Heart right ventricle (tissue), 16 donors: ENCODE results near the gene ZBTB9. TPM values are rescaled to one million over a fixed set of nuclear protein-coding genes. Genes with fewer than 3 reads are reported as not detected.

Source experiments
- ATAC-seq, 8 donors: fragments of 200-7000 bp; cut with Tn5 transposase; one replicate each; pipeline ENCODE4 v1.9.1; 2020; ENCODE audit warnings: mild to moderate bottlenecking in 8 of 8, moderate library complexity in 8 of 8, moderate number of reproducible peaks in 1 of 8
- DNase-seq, 2 donors: peaks; one replicate each; pipeline ENCODE4 v3.0.0-alpha.2; 2020
- H3K27ac ChIP-seq, 10 donors: fragments of 200-600 bp; sonication (generic) in 2 of 10; one replicate each; pipeline versions ENCODE4 v1.5.0 to v1.8.0; 2020 to 2022; ENCODE audit warnings: mild to moderate bottlenecking in 3 of 10
- H3K27me3 ChIP-seq, 7 donors: fragments of 200-600 bp; one replicate each; pipeline ENCODE4 v1.8.0; 2021 to 2022; ENCODE audit warnings: mild to moderate bottlenecking in 2 of 7
- H3K36me3 ChIP-seq, 9 donors: fragments of 200-600 bp; sonication (generic) in 1 of 9; one replicate each; pipeline versions ENCODE4 v1.5.0 to v1.8.0; 2020 to 2022; ENCODE audit warnings: mild to moderate bottlenecking in 2 of 9
- H3K4me1 ChIP-seq, 9 donors: fragments of 200-600 bp; sonication (generic) in 1 of 9; one replicate each; pipeline versions ENCODE4 v1.5.0 to v1.8.0; 2020 to 2022; ENCODE audit warnings: mild to moderate bottlenecking in 4 of 9
- H3K4me3 ChIP-seq, 10 donors: fragments of 200-600 bp; sonication (generic) in 2 of 10; one replicate each; pipeline versions ENCODE4 v1.5.0 to v1.8.0; 2020 to 2022; ENCODE audit warnings: mild to moderate bottlenecking in 7 of 10, moderate library complexity in 2 of 10
- H3K9me3 ChIP-seq, 11 donors: fragments of 200-600 bp in 10 of 11; sonication (generic) in 2 of 11; one replicate each; pipeline versions ENCODE4 v1.5.0 to v1.8.0; 2013 to 2022; ENCODE audit warnings: mild to moderate bottlenecking in 2 of 11, control low read depth in 1 of 11, moderate library complexity in 1 of 11
- WGBS, 2 donors: extraction: QIAGEN DNeasy Blood & Tissue Kit; methylation state at CpG; one replicate each; pipeline ENCODE4 v1.1.7; 2013; ENCODE audit warnings: inconsistent platforms in 1 of 2; 5-methylcytosine and 5-hydroxymethylcytosine counted together
- intact Hi-C, 10 donors: fragments of 100-400 bp; cut with DNase I; formaldehyde crosslinking; loops; one replicate each; pipeline versions ENCODE4 v1.11.1 to v1.14.2; 2022
- polyA plus RNA-seq, 2 donors: library from polyadenylated mRNA; stranded (reverse); fragments of 200-250 nt; gene quantifications; one replicate each; pipeline ENCODE4 v1.2.3, GENCODE V29; 2013
- total RNA-seq, 10 donors: library from RNA; stranded (reverse); fragmentation: NEBNext Ultra II Directional in 3 of 10; extraction: Animal tissue kit (Norgen Biotek cat#: 25700) in 3 of 10; gene quantifications; one replicate each; pipeline versions ENCODE4 v1.2.1 to v1.2.4, GENCODE V29; 2021 to 2023
- TF ChIP-seq, protein P1 (sequence below), 9 donors: fragments of 200-600 bp; sonication (generic) in 2 of 9; IDR thresholded peaks; one replicate each; pipeline versions ENCODE4 v1.5.0 to v1.8.0; 2021 to 2022; ENCODE audit warnings: antibody characterized with exemption in 9 of 9, mild to moderate bottlenecking in 5 of 9, moderate library complexity in 1 of 9
- donor health status: Arrhythmogenic right ventricular cardiomyopathy.
- donor health status: ischemic (EF 13 %, LVEDD 7.1; RV severe dilation, severe dysfunction).
- donor health status: healthy with polysubstance abuse.
- donor health status: DM: no; HTN: yes; CAD: no.
- donor health status: DM: no; HTN: no; CAD: no.
- donor health status: ischemic (EF 25% LVEDD 6.9; RV normal size, moderate dysfunction).
- donor health status: ischemic (EF 25% LVEDD 5.7; RV mildly dilated, moderate dysfunction).
- donor health status: healthy.
- donor health status: DM: yes; HTN: yes; CAD: no.
- donor health status: Ischemic cardiomyopathy.
- donor health status: ischemic (EF 35%, LVEDD 5.7; RV mildly dilated, moderate dysfunction).
- donor health status: nonischemic (EF 11% LVEDD 7.7; RV severe dilation, severe dysfunction).
- donor health status: DM: yes; HTN: yes; CAD: no.
- donor health status: PGD.
- donor health status: ischemic (EF 29% LVEDD 5.4; RV normal size, mild dysfunction).
- donor health status: nonischemic (EF 23%, LVEDD 6.1; RV moderate dilation, normal function).

The ZBTB9 gene
- total and polyA plus RNA-seq, 12 donors = 1.2 to 6.5 (median 4.8) TPM

DNA sequence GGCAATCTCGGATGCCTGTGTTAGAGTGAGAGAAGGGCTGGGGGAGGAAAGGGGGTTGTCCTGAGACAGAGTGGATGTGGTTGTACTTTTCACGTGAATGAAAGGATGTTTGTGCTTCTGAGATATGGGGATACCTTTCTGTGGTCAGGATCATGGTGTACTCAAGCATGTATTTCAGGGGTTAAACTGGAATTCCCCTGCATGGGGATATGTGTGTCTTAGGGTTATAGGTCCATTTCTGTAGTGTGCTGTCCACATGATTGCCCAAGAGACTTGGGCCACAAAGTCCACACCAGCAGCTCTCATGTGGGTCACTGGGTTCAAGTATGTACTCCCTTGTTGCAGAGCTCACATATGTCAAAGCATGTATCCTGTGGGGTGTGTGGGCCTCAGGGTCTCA lies 24.0 kb upstream of the ZBTB9 start:
- Histone ChIP-seq H3K4me3 (no peak overlapping the region), H3K9me3 (no peaks in the 10 kb centered on the region), H3K27ac (peak overlapping the region in 1 of 10 donors; percentile 38), H3K27me3 (no peaks in the 10 kb centered on the region), H3K36me3 (peaks cover 0 to 6% (median 0%) of the 10 kb centered on the region in 9 donors), H3K4me1 (peaks cover 13 to 76% (median 61%) of the 10 kb centered on the region in 9 donors)
- intact Hi-C loops = loop anchor here in 1 of 10 donors (10.0 kb wide), 1 partner anchor 264 kb away; no protein-coding TSS in a partner anchor
- DNase-seq = no peak
- WGBS, 2 donors = 60 to 61% methylated on average over 2 of the region's 2 CpGs
- no peak for ATAC-seq
- TF ChIP-seq, protein P1, sequence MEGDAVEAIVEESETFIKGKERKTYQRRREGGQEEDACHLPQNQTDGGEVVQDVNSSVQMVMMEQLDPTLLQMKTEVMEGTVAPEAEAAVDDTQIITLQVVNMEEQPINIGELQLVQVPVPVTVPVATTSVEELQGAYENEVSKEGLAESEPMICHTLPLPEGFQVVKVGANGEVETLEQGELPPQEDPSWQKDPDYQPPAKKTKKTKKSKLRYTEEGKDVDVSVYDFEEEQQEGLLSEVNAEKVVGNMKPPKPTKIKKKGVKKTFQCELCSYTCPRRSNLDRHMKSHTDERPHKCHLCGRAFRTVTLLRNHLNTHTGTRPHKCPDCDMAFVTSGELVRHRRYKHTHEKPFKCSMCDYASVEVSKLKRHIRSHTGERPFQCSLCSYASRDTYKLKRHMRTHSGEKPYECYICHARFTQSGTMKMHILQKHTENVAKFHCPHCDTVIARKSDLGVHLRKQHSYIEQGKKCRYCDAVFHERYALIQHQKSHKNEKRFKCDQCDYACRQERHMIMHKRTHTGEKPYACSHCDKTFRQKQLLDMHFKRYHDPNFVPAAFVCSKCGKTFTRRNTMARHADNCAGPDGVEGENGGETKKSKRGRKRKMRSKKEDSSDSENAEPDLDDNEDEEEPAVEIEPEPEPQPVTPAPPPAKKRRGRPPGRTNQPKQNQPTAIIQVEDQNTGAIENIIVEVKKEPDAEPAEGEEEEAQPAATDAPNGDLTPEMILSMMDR (IDR thresholded peaks at IDR 0.05) = no peak

DNA sequence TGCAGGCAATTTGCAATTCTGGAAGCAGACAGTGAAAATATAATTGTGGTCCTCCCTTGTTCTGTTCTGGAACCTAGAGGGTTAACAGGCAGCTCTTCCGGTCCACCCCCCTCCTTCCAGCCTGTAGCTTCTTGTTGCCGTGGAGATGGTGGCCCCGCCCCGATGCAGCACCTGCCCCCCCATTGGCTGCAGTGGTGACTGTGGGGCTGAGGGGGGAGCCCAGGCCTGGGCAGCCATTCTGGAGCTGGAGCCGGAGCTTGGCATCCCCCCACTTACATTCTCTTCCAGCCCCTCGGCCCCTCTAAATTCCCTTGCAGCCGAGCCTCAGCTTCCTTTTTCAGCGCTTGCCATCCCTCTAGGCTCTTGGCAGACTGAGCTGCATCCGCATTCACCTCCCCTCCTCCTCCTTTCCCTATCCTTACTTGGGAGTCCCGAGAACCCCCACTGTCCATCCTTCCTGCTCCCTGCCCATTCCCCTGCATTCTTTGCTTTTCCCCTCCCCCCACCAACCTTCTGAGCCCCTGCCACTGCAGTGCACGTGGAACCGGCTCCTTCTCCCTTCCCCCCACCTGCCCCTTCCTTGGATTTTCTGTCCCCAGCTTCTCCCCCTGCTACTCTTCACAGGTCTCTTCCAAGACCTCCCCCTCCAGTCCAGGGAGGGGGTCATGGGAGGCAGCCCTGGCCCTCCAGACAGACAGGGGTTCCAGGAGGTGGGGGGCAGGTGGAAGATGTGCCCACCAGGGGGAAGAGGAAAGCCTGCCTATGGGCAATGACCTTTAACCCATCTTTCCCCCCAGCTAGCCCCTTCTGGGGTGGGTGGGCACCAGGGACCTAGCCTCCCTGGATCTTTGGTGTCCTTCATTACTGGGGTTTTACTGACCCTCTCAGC lies 23.1 kb upstream of the ZBTB9 start:
- DNase-seq (peak; percentile 57 to 70), ATAC-seq (peak in 3 of 8 donors; percentile 25 to 36 (median 30))
- intact Hi-C loops = loop anchor here in 1 of 10 donors (10.0 kb wide), 1 partner anchor 264 kb away; no protein-coding TSS in a partner anchor
- H3K9me3 ChIP-seq = no peaks in the 10 kb centered on the region
- peaks cover 13 to 74% (median 61%) of the 10 kb centered on the region in 9 donors for H3K4me1 ChIP-seq
- H3K36me3 ChIP-seq = peaks cover 0 to 15% (median 4%) of the 10 kb centered on the region in 9 donors
- TF ChIP-seq, protein P1 (IDR thresholded peaks at IDR 0.05) = no peak
- H3K27ac ChIP-seq = no peak overlapping the region
- peak overlapping the region in 2 of 10 donors; percentile 3 to 33 for H3K4me3 ChIP-seq
- no peaks in the 10 kb centered on the region for H3K27me3 ChIP-seq
- 12 to 14% methylated on average over 12 of the region's 12 CpGs for WGBS, 2 donors

DNA sequence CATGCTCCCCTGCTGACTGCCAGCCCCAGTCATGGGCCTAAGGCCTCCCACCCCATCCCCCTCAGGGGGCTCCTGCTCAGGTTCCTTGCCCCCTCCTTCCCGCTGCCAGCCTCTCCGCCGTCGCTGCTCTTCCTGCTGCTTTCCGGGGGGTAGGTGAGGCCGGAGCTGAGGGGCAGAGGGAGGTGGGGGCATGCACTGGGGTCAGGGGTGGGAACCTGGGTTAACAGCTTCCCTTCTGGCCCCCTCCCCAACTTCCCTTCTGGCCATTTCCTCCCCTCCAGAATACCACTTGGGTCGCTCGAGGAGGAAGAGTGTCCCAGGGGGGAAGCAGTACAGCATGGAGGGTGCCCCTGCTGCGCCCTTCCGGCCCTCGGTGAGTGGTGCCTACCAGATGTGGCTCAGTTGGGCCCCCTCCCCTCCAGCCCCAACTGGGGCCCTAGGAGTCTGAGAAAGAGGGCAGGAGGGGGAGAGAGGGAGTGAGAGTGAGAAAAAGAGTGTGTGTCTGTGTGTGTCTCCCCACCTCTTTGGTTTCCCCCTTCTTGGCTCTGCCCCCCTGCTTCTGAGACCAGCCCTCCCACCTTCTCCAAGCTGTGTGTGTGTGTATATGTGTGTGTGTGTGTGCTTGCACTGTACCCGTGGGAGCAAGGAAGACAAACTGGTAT lies 22.4 kb upstream of the ZBTB9 start:
- peaks cover 12 to 67% (median 53%) of the 10 kb centered on the region in 9 donors for H3K4me1 ChIP-seq
- H3K27me3 ChIP-seq = no peaks in the 10 kb centered on the region
- H3K27ac ChIP-seq = peak overlapping the region in 2 of 10 donors; percentile 31 to 83
- WGBS, 2 donors = 63 to 64% methylated on average over 11 to 12 of the region's 12 CpGs
- H3K36me3 ChIP-seq = peaks cover 0 to 23% (median 10%) of the 10 kb centered on the region in 9 donors
- intact Hi-C loops = loop anchor here in 1 of 10 donors (10.0 kb wide), 1 partner anchor 263 kb away; no protein-coding TSS in a partner anchor
- TF ChIP-seq, protein P1 (IDR thresholded peaks at IDR 0.05) = no peak
- no peak for DNase-seq
- H3K4me3 ChIP-seq = peak overlapping the region in 1 of 10 donors; percentile 5
- no peaks in the 10 kb centered on the region for H3K9me3 ChIP-seq
- no peak for ATAC-seq

DNA sequence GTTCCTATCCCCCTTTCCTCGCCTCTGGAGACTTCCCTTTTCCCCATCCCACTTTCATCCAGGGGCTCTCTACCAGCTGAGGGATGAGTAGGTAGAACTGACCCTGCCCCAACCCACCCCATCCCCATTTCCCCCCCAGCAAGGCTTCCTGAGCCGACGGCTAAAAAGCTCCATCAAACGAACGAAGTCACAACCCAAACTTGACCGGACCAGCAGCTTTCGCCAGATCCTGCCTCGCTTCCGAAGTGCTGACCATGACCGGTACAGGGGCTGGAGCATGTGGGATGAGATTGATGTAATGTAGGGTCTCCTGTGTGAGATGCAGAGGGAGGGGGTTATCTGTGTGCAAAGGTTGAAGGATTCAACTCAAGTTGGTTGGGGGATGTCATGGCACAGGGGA lies 21.8 kb upstream of the ZBTB9 start:
- ATAC-seq (no peak), DNase-seq (no peak)
- Histone ChIP-seq H3K9me3 (no peaks in the 10 kb centered on the region), H3K4me3 (no peak overlapping the region), H3K4me1 (peaks cover 7 to 61% (median 49%) of the 10 kb centered on the region in 9 donors), H3K27ac (peak overlapping the region in 4 of 10 donors; percentile 64 to 83 (median 70)), H3K27me3 (no peaks in the 10 kb centered on the region), H3K36me3 (peaks cover 0 to 28% (median 10%) of the 10 kb centered on the region in 9 donors)
- 79 to 83% methylated on average over 10 of the region's 10 CpGs for WGBS, 2 donors
- intact Hi-C loops = loop anchor here in 1 of 10 donors (10.0 kb wide), 1 partner anchor 262 kb away; no protein-coding TSS in a partner anchor
- TF ChIP-seq, protein P1 (IDR thresholded peaks at IDR 0.05) = no peak
